K562 (cell line): ENCODE data around the gene CNIH3. TPM values are rescaled to one million over a fixed set of nuclear protein-coding genes. Genes with fewer than 3 reads are reported as not detected.
A peak's percentile ranks its signal among the peaks of the same experiment; 100 is the strongest.

Experiments used
- ATAC-seq: fragments of 200-7000 bp; cut with Tn5 transposase; 3 replicates; pipeline ENCODE4 v1.9.1; 2020; ENCODE audit warnings: moderate library complexity
- BruUV-seq: library from RNA; stranded (reverse); fragments of 400-500 nt; replicated peaks from 2 replicates; lab custom pipeline; 2021; lab: Mats Ljungman, UMichigan
- CTCF ChIA-PET: fragments of 300-600 bp; formaldehyde crosslinking; extraction: SDS; loops from one replicate; lab custom pipeline; 2021; ENCODE audit warnings: low intra/inter-chr PET ratio; lab: Yijun Ruan, JAX
- POLR2A ChIA-PET: fragments of 300-600, 350-650 bp; sonication (Branson Sonifier 250); formaldehyde crosslinking; extraction: SDS; loops from one replicate; lab custom pipeline; 2021; ENCODE audit warnings: antibody characterized with exemption, inconsistent platforms; lab: Yijun Ruan, JAX
- DNase-seq, 4 experiments: peaks; one replicate each; pipeline versions ENCODE4 v3.0.0 to v3.0.0-alpha.2; 2011 to 2018; ENCODE audit warnings: low spot score in 3 of 4, mixed read lengths in 3 of 4; ENCODE audit errors: extremely low read depth in 1 of 4
- FAIRE-seq: peaks from 2 replicates; lab custom pipeline; 2011; peaks lifted over from hg19 to GRCh38; lab: Jason Lieb, UNC
- H2AFZ ChIP-seq: 2 replicates; pipeline ENCODE4 v1.6.0; 2011; ENCODE audit warnings: low read depth, low read length, control low read depth, inconsistent platforms
- H3K27ac ChIP-seq: fragments of 200-600 bp; 3 replicates; pipeline ENCODE4 v1.8.0; 2011; ENCODE audit warnings: low read depth, mild to moderate bottlenecking, control low read depth, inconsistent platforms, low read length, moderate library complexity, mixed read lengths; ENCODE audit errors: extremely low read depth
- H3K27me3 ChIP-seq, 2 experiments: fragments of 300-600 bp in 1 of 2; 2 replicates in 1 of 2; 3 replicates in 1 of 2; pipeline versions ENCODE4 v1.6.0 to v1.8.0; 2011; ENCODE audit warnings: inconsistent platforms in 2 of 2, low read length in 2 of 2, mild to moderate bottlenecking in 1 of 2, mixed read lengths in 1 of 2, moderate library complexity in 1 of 2; ENCODE audit not compliant: control insufficient read depth in 2 of 2, insufficient read depth in 2 of 2
- H3K36me3 ChIP-seq: fragments of 300-600 bp; 3 replicates; pipeline ENCODE4 v1.8.0; 2011; ENCODE audit warnings: mild to moderate bottlenecking, low read length, inconsistent platforms; ENCODE audit not compliant: control insufficient read depth, insufficient read depth
- H3K4me1 ChIP-seq, 2 experiments: fragments of 200-600 bp in 1 of 2; replicated peaks in 1 of 2; 2 replicates in 1 of 2; 3 replicates in 1 of 2; pipeline versions ENCODE4 v1.5.1 to v1.8.0; 2011; ENCODE audit warnings: inconsistent platforms in 2 of 2, low read length in 2 of 2, mild to moderate bottlenecking in 1 of 2, mixed read lengths in 1 of 2, moderate library complexity in 1 of 2; ENCODE audit not compliant: control insufficient read depth in 2 of 2, insufficient read depth in 2 of 2
- H3K4me2 ChIP-seq: 2 replicates; pipeline ENCODE4 v1.6.1; 2011; ENCODE audit warnings: low read length, control low read depth, inconsistent platforms, mixed read lengths; ENCODE audit not compliant: insufficient read depth
- H3K4me3 ChIP-seq: fragments of 200-600 bp; sonication (generic), shearing (Covaris generic); 2 replicates; pipeline ENCODE4 v1.5.1; 2016; ENCODE audit warnings: control low read depth, inconsistent platforms
- H3K79me2 ChIP-seq: fragments of 200-600 bp; 3 replicates; pipeline ENCODE4 v1.8.0; 2011; ENCODE audit warnings: low read length, inconsistent platforms; ENCODE audit not compliant: control insufficient read depth, insufficient read depth
- H3K9ac ChIP-seq, 2 experiments: 2 replicates each; pipeline versions ENCODE4 v1.6.0 to v1.6.1; 2011; ENCODE audit warnings: low read depth in 2 of 2, low read length in 2 of 2, control low read depth in 1 of 2, inconsistent platforms in 1 of 2, mild to moderate bottlenecking in 1 of 2, mixed read lengths in 1 of 2; ENCODE audit not compliant: insufficient read depth in 1 of 2
- H3K9me1 ChIP-seq: one replicate; pipeline ENCODE4 v1.6.0; 2011; ENCODE audit warnings: inconsistent platforms, mild to moderate bottlenecking, low read length, moderate library complexity; ENCODE audit not compliant: control insufficient read depth, insufficient read depth
- H3K9me3 ChIP-seq: replicated peaks from 2 replicates; pipeline ENCODE4 v1.5.1; 2011; ENCODE audit warnings: low read depth, low read length, inconsistent platforms; ENCODE audit not compliant: control insufficient read depth, insufficient read depth
- H4K20me1 ChIP-seq: replicated peaks from 2 replicates; pipeline ENCODE4 v1.6.1; 2011; ENCODE audit warnings: low read length, inconsistent platforms, mixed read lengths; ENCODE audit not compliant: control insufficient read depth, insufficient read depth
- C11orf30 ChIP-seq: fragments of 450-650 bp; IDR thresholded peaks from 2 replicates; pipeline ENCODE4 v1.6.1; 2016; ENCODE audit warnings: low read depth, mild to moderate bottlenecking
- EWSR1 ChIP-seq: fragments of 450-650 bp; IDR thresholded peaks from 2 replicates; pipeline ENCODE4 v1.6.1; 2018; ENCODE audit warnings: borderline replicate concordance, mild to moderate bottlenecking, low read depth, moderate library complexity; ENCODE audit not compliant: partially characterized antibody
- GABPB1 ChIP-seq: sonication (generic); formaldehyde crosslinking; IDR thresholded peaks from 2 replicates; pipeline ENCODE4 v1.8.0; 2022; ENCODE audit warnings: mild to moderate bottlenecking, missing genetic modification reagents
- GTF2A2 ChIP-seq: IDR thresholded peaks from 2 replicates; pipeline ENCODE4 v1.6.1; 2016; ENCODE audit warnings: mild to moderate bottlenecking, missing genetic modification characterization, missing compliant biosample characterization
- MAFF ChIP-seq: IDR thresholded peaks from 2 replicates; pipeline ENCODE4 v1.6.1; 2012; ENCODE audit warnings: low read length, improper control_type of control experiment
- MAFG ChIP-seq: fragments of 450-650 bp; conservative IDR thresholded peaks from 2 replicates; pipeline ENCODE4 v1.6.1; 2016; ENCODE audit warnings: missing genetic modification characterization, missing compliant biosample characterization
- MAFK ChIP-seq: IDR thresholded peaks from 2 replicates; pipeline ENCODE4 v1.6.1; 2011; ENCODE audit warnings: low read length, improper control_type of control experiment
- ZNF316 ChIP-seq: fragments of 450-650 bp; IDR thresholded peaks from 2 replicates; pipeline ENCODE4 v1.6.1; 2016
- WGBS: fragments of 100-300 bp; shearing (Covaris generic); methylation state at CpG from one replicate; pipeline ENCODE4 v1.1.6; 2016; ENCODE audit warnings: low coverage, mixed read lengths; ENCODE audit not compliant: insufficient coverage; ENCODE audit errors: missing lambda C conversion rate; 5-methylcytosine and 5-hydroxymethylcytosine counted together
- in situ Hi-C: fragments of 300-500 bp; cut with MboI; formaldehyde crosslinking; loops from 4 replicates; pipeline ENCODE4 v1.15.0; 2018; ENCODE audit warnings: inconsistent platforms, mixed read lengths
- intact Hi-C: fragments of 100-400 bp; cut with micrococcal nuclease; formaldehyde crosslinking; loops from 2 replicates; pipeline ENCODE4 v1.14.2; 2022
- polyA plus RNA-seq, 8 experiments: library from polyadenylated mRNA; depleted of rRNA in 4 of 8; stranded (reverse) in 5 of 8; unstranded in 3 of 8; fragments of >200 nt; fragmentation: Nextera tagmentation in 2 of 8; fragmentation: Illumina TruSeq in 1 of 8; extraction: Ambion mirVana in 2 of 8; extraction: Trizol in 1 of 8; gene quantifications; 2 replicates each; pipeline versions ENCODE4 v1.2.1 to v1.2.3, GENCODE V29; 2011 to 2014; ENCODE audit warnings: inconsistent platforms in 1 of 8, missing spikeins in 1 of 8
- total RNA-seq, 7 experiments: library from RNA; depleted of rRNA in 6 of 7; stranded (reverse); fragments of >200 nt in 6 of 7; fragmentation: Illumina TruSeq in 2 of 7; extraction: Trizol in 2 of 7; gene quantifications; 2 replicates each; pipeline versions ENCODE4 v1.2.1 to v1.2.3, GENCODE V29; 2011 to 2021; ENCODE audit warnings: low replicate concordance in 1 of 7

The CNIH3 gene
- total and polyA plus RNA-seq, 9 of the 15 experiments (the other 6 are each of a cell fraction or from before 2014, with no cell fraction given): 0.14 to 1.8 (median 0.79) TPM

- POLR2A ChIA-PET: no interaction called here
- H3K9me3 ChIP-seq: no peaks in the 10 kb centered on the region
- H3K9me1 ChIP-seq: no peaks in the 10 kb centered on the region
- no peak overlapping the region for H2AFZ ChIP-seq
- H3K79me2 ChIP-seq: no peaks in the 10 kb centered on the region
- ATAC-seq: no peak
- in situ Hi-C loops (no loop called here), intact Hi-C loops (loop anchor here (10.0 kb wide), 1 partner anchor 220 kb away; no protein-coding TSS in a partner anchor)
- no peak overlapping the region for H3K9ac ChIP-seq
- TF ChIP-seq GABPB1 (CRISPR knock-in tag): no peak
- peak; percentile 64; the same call in 1 of the 2 replicates for TF ChIP-seq C11orf30
- TF ChIP-seq MAFG (tag): peak; percentile 50; the same call in 1 of the 2 replicates
- TF ChIP-seq GTF2A2 (tag): no peak
- TF ChIP-seq EWSR1: no peak
- peak; percentile 79 for TF ChIP-seq ZNF316
- peak; percentile 57; the same call in 1 of the 2 replicates for TF ChIP-seq MAFF
- peak; percentile 71 for TF ChIP-seq MAFK
- no peak overlapping the region for H3K4me2 ChIP-seq
- H3K36me3 ChIP-seq: no peaks in the 10 kb centered on the region
- no peak overlapping the region for H3K27ac ChIP-seq
- 0 out of 2 replicates have a peak, but pooled peaks cover 2% of the 10 kb centered on the region for H4K20me1 ChIP-seq
- CTCF ChIA-PET: no interaction called here
- 2% methylated on average over 6 of the region's 6 CpGs for WGBS
- no TSS peak for BruUV-seq
- no peak for DNase-seq
- peaks cover 16 to 38% of the 10 kb centered on the region in 2 experiments for H3K27me3 ChIP-seq
- H3K4me1 ChIP-seq: no peaks in the 10 kb centered on the region
- no peak overlapping the region for H3K4me3 ChIP-seq
- FAIRE-seq: no peak
These were observed 119.0 kb downstream of the CNIH3 start for GRCh38 chr1:224735159-224735558.
